Mucosa of rectum (tissue), 2 donors: ENCODE data around the gene LRIG1.

ENCODE experiments used
- H3K27ac ChIP-seq, 2 donors: one replicate each; pipeline ENCODE4 v1.7.0; 2013; ENCODE audit warnings: inconsistent platforms in 2 of 2, low read depth in 2 of 2, low read length in 2 of 2
- H3K27me3 ChIP-seq, 2 donors: one replicate each; pipeline ENCODE4 v1.7.0; 2013; ENCODE audit warnings: low read length in 2 of 2; ENCODE audit not compliant: control insufficient read depth in 2 of 2, insufficient read depth in 2 of 2
- H3K36me3 ChIP-seq, 2 donors: one replicate each; pipeline ENCODE4 v1.7.0; 2013; ENCODE audit warnings: low read length in 2 of 2; ENCODE audit not compliant: control insufficient read depth in 2 of 2, insufficient read depth in 2 of 2
- H3K4me1 ChIP-seq, 2 donors: one replicate each; pipeline ENCODE4 v1.7.0; 2013; ENCODE audit warnings: low read length in 2 of 2, mild to moderate bottlenecking in 1 of 2; ENCODE audit not compliant: control insufficient read depth in 2 of 2, insufficient read depth in 2 of 2
- H3K4me3 ChIP-seq, 2 donors: one replicate each; pipeline ENCODE4 v1.7.0; 2013; ENCODE audit warnings: low read length in 2 of 2
- H3K9ac ChIP-seq, 2 donors: one replicate each; pipeline ENCODE4 v1.7.0; 2013; ENCODE audit warnings: low read length in 2 of 2, low read depth in 1 of 2, mild to moderate bottlenecking in 1 of 2
- H3K9me3 ChIP-seq, 2 donors: one replicate each; pipeline ENCODE4 v1.7.0; 2013; ENCODE audit warnings: low read length in 2 of 2; ENCODE audit not compliant: control insufficient read depth in 2 of 2
- donor health status: healthy.
- donor health status: Normal muscosa, but diverticular disease.

The LRIG1 gene

GRCh38 chr3:66532613-66533012 is 31.8 kb upstream of the LRIG1 start:
- no peaks in the 10 kb centered on the region for H3K9me3 ChIP-seq
- no peak overlapping the region for H3K9ac ChIP-seq
- no peaks in the 10 kb centered on the region for H3K27me3 ChIP-seq
- H3K4me3 ChIP-seq = no peak overlapping the region
- no peak overlapping the region for H3K27ac ChIP-seq
- no peaks in the 10 kb centered on the region for H3K36me3 ChIP-seq
- no peaks in the 10 kb centered on the region for H3K4me1 ChIP-seq

- no peak overlapping the region for H3K4me3 ChIP-seq
- H3K36me3 ChIP-seq = no peaks in the 10 kb centered on the region
- H3K27me3 ChIP-seq = no peaks in the 10 kb centered on the region
- H3K9ac ChIP-seq = no peak overlapping the region
- no peaks in the 10 kb centered on the region for H3K9me3 ChIP-seq
- H3K4me1 ChIP-seq = no peaks in the 10 kb centered on the region
- no peak overlapping the region for H3K27ac ChIP-seq
Measured at GRCh38 chr3:66532160-66532587, 31.4 kb upstream of the LRIG1 start.

GRCh38 chr3:66531256-66531655 is 30.4 kb upstream of the LRIG1 start:
- Histone ChIP-seq H3K9me3 (no peaks in the 10 kb centered on the region), H3K36me3 (no peaks in the 10 kb centered on the region), H3K4me3 (no peak overlapping the region), H3K9ac (no peak overlapping the region), H3K27ac (no peak overlapping the region), H3K27me3 (no peaks in the 10 kb centered on the region), H3K4me1 (no peaks in the 10 kb centered on the region)

- Histone ChIP-seq H3K9me3 (no peaks in the 10 kb centered on the region), H3K36me3 (no peaks in the 10 kb centered on the region), H3K4me3 (no peak overlapping the region), H3K4me1 (no peaks in the 10 kb centered on the region), H3K27ac (no peak overlapping the region), H3K9ac (no peak overlapping the region), H3K27me3 (no peaks in the 10 kb centered on the region)
Measured at GRCh38 chr3:66527246-66527645, 26.4 kb upstream of the LRIG1 start.

- Histone ChIP-seq H3K9me3 (no peaks in the 10 kb centered on the region), H3K27ac (no peak overlapping the region), H3K36me3 (no peaks in the 10 kb centered on the region), H3K4me3 (no peak overlapping the region), H3K9ac (no peak overlapping the region), H3K4me1 (no peaks in the 10 kb centered on the region), H3K27me3 (no peaks in the 10 kb centered on the region)
Measured at GRCh38 chr3:66525771-66526170, 24.9 kb upstream of the LRIG1 start.

GRCh38 chr3:66520724-66521123 is 19.9 kb upstream of the LRIG1 start:
- no peaks in the 10 kb centered on the region for H3K27me3 ChIP-seq
- H3K27ac ChIP-seq = no peak overlapping the region
- H3K4me3 ChIP-seq = no peak overlapping the region
- no peaks in the 10 kb centered on the region for H3K36me3 ChIP-seq
- no peaks in the 10 kb centered on the region for H3K4me1 ChIP-seq
- no peak overlapping the region for H3K9ac ChIP-seq
- H3K9me3 ChIP-seq = no peaks in the 10 kb centered on the region

- H3K27me3 ChIP-seq = no peaks in the 10 kb centered on the region
- no peak overlapping the region for H3K4me3 ChIP-seq
- no peak overlapping the region for H3K9ac ChIP-seq
- no peaks in the 10 kb centered on the region for H3K36me3 ChIP-seq
- H3K4me1 ChIP-seq = no peaks in the 10 kb centered on the region
- no peak overlapping the region for H3K27ac ChIP-seq
- no peaks in the 10 kb centered on the region for H3K9me3 ChIP-seq
Measured at GRCh38 chr3:66518644-66519043, 17.8 kb upstream of the LRIG1 start.

- Histone ChIP-seq H3K36me3 (no peaks in the 10 kb centered on the region), H3K4me3 (no peak overlapping the region), H3K27ac (no peak overlapping the region)
Measured at GRCh38 chr3:66518126-66518525, 17.3 kb upstream of the LRIG1 start.

GRCh38 chr3:66517241-66517640 is 16.4 kb upstream of the LRIG1 start:
- no peak overlapping the region for H3K27ac ChIP-seq
- no peak overlapping the region for H3K4me3 ChIP-seq
- H3K9me3 ChIP-seq = no peaks in the 10 kb centered on the region
- H3K36me3 ChIP-seq = no peaks in the 10 kb centered on the region
- no peaks in the 10 kb centered on the region for H3K27me3 ChIP-seq
- no peaks in the 10 kb centered on the region for H3K4me1 ChIP-seq
- H3K9ac ChIP-seq = no peak overlapping the region

More at GRCh38 chr3:66518126-66518525, 17.3 kb upstream of the LRIG1 start:
- no peaks in the 10 kb centered on the region for H3K4me1 ChIP-seq
- no peaks in the 10 kb centered on the region for H3K27me3 ChIP-seq
- no peaks in the 10 kb centered on the region for H3K9me3 ChIP-seq
- no peak overlapping the region for H3K9ac ChIP-seq

- Histone ChIP-seq H3K4me1 (peaks cover 9 to 14% of the 10 kb centered on the region in 2 donors), H3K9ac (no peak overlapping the region), H3K9me3 (no peaks in the 10 kb centered on the region), H3K27ac (no peak overlapping the region), H3K36me3 (no peaks in the 10 kb centered on the region), H3K4me3 (no peak overlapping the region), H3K27me3 (no peaks in the 10 kb centered on the region)
Measured at GRCh38 chr3:66508461-66508860, 7.6 kb upstream of the LRIG1 start.
